Breast epithelium (tissue), 4 donors: ENCODE results near the gene ATAD3B. TPM values are rescaled to one million over a fixed set of nuclear protein-coding genes. Genes with fewer than 3 reads are reported as not detected.

Source experiments
- DNase-seq, 2 donors: peaks; one replicate each; pipeline ENCODE4 v3.0.0-alpha.2; 2019; ENCODE audit warnings: low spot score in 2 of 2
- H3K27ac ChIP-seq, 2 donors: fragments of 200-600 bp; sonication (generic) in 1 of 2; one replicate each; pipeline ENCODE4 v1.5.1; 2016 to 2019; ENCODE audit warnings: mild to moderate bottlenecking in 1 of 2
- H3K27me3 ChIP-seq, 2 donors: fragments of 200-600 bp; sonication (generic) in 1 of 2; one replicate each; pipeline versions ENCODE4 v1.5.1 to v1.6.0; 2017 to 2019; ENCODE audit warnings: control low read depth in 1 of 2, mild to moderate bottlenecking in 1 of 2
- H3K36me3 ChIP-seq: fragments of 200-600 bp; one replicate; pipeline ENCODE4 v1.5.1; 2019
- H3K4me1 ChIP-seq, 2 donors: fragments of 200-600 bp; sonication (generic); one replicate each; pipeline ENCODE4 v1.5.1; 2016 to 2019; ENCODE audit warnings: control low read depth in 1 of 2
- H3K4me3 ChIP-seq, 3 donors: fragments of 200-600 bp; sonication (generic); 1 replicate in 2 of 3; 2 replicates in 1 of 3; pipeline ENCODE4 v1.5.1; 2016 to 2019; ENCODE audit warnings: mild to moderate bottlenecking in 3 of 3, moderate library complexity in 2 of 3
- H3K9me3 ChIP-seq, 2 donors: fragments of 200-600 bp; sonication (generic) in 1 of 2; one replicate each; pipeline ENCODE4 v1.5.1; 2016 to 2019; ENCODE audit warnings: control low read depth in 1 of 2
- CTCF ChIP-seq, 3 donors: fragments of 450-650 bp; IDR thresholded peaks; one replicate each; pipeline ENCODE4 v1.5.1; 2016 to 2017; ENCODE audit warnings: antibody characterized with exemption in 3 of 3, mild to moderate bottlenecking in 3 of 3, moderate library complexity in 3 of 3
- POLR2A ChIP-seq: fragments of 450-650 bp; IDR thresholded peaks from one replicate; pipeline ENCODE4 v1.6.1; 2016; ENCODE audit warnings: antibody characterized with exemption, mild to moderate bottlenecking, moderate library complexity
- POLR2AphosphoS5 ChIP-seq, 3 donors: sonication (generic); formaldehyde crosslinking; IDR thresholded peaks; one replicate each; pipeline ENCODE4 v1.6.1; 2017; ENCODE audit warnings: antibody characterized with exemption in 3 of 3
- intact Hi-C: fragments of 100-400 bp; cut with DNase I; formaldehyde crosslinking; loops from one replicate; pipeline ENCODE4 v1.15.1; 2023; ENCODE audit warnings: low total_unique reads
- total RNA-seq, 3 donors: library from RNA; depleted of rRNA; stranded (reverse); fragments of >200 nt; gene quantifications; one replicate each; pipeline ENCODE4 v1.1.0, GENCODE V29; 2016

ATAD3B gene
- total RNA-seq, 3 donors from 2014 or later: 9.9 to 22.9 (median 22.4) TPM

GRCh38 chr1:1434824-1435105 is 36.8 kb upstream of the ATAD3B start:
- Histone ChIP-seq H3K4me1 (peaks cover 43 to 64% of the 10 kb centered on the region in 2 donors), H3K36me3 (no peaks in the 10 kb centered on the region), H3K27me3 (no peaks in the 10 kb centered on the region), H3K4me3 (peak overlapping the region; percentile 48 to 86 (median 63)), H3K9me3 (no peaks in the 10 kb centered on the region), H3K27ac (peak overlapping the region; percentile 95 to 99)
- no peak for TF ChIP-seq POLR2AphosphoS5 (IDR thresholded peaks at IDR 0.05)
- no peak for TF ChIP-seq POLR2A
- no peak for TF ChIP-seq CTCF (IDR thresholded peaks at IDR 0.05)
- no peak for DNase-seq
- intact Hi-C loops: no loop called here

- DNase-seq: peak in 1 of 2 donors; percentile 62
- Histone ChIP-seq H3K36me3 (no peaks in the 10 kb centered on the region), H3K4me3 (peak within 1 kb of the TSS; percentile 48 to 86 (median 63)), H3K27ac (peak within 1 kb of the TSS; percentile 95 to 99), H3K9me3 (no peaks in the 10 kb centered on the region), H3K27me3 (no peaks in the 10 kb centered on the region), H3K4me1 (peaks cover 39 to 58% of the 10 kb centered on the region in 2 donors)
- TF ChIP-seq POLR2A: no peak
- intact Hi-C loops: no loop called here
These were observed 36.3 kb upstream of the ATAD3B start, which contains the start of gene VWA1 for GRCh38 chr1:1435106-1435903. Gene VWA1 (plus strand): TSS chr1:1435690. CDS start chr1:1435749, 59 bp downstream.

DNA sequence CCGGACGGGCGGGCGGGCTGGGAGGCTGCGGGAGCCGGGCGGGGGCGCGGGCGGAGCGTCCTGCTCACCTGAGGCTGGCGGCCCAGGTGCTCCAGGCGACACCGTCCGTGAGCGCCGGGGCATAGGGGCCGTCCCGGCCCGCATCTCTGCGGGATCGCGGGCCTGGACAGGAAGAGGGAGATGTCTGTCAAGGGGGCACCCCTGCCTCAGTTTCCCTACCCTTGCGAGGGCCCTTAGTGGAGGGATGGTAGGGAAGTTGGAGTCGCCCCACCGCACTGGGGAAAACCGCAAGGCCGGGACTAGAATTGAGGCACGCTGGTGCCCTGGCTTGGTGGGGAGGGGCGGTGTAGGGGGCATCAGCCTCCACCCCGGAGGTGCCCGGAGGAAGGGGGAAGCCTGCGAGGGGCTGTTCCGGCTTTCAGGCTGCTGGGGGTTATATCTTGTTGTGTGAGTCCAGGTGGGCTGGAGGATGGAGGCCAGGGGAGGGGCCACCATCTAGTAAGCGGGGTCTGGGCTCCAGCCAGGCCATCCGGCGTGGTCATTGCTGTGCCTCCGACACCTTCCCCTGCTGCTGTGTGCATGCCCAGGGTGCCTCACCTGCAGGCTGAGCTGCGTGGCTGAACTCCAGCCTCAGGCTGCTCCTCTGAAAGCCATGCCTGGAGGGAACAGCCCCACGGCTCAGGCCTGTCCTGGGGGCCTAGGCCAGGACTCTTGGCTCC is 35.5 kb upstream of the ATAD3B start:
- no peaks in the 10 kb centered on the region for H3K27me3 ChIP-seq
- H3K4me1 ChIP-seq: peaks cover 32 to 55% of the 10 kb centered on the region in 2 donors
- TF ChIP-seq POLR2AphosphoS5 (IDR thresholded peaks at IDR 0.05): no peak
- TF ChIP-seq POLR2A: no peak
- no peak for TF ChIP-seq CTCF (IDR thresholded peaks at IDR 0.05)
- DNase-seq: no peak
- H3K9me3 ChIP-seq: no peaks in the 10 kb centered on the region
- H3K27ac ChIP-seq: peak overlapping the region; percentile 95 to 99
- peak overlapping the region; percentile 48 to 86 (median 63) for H3K4me3 ChIP-seq
- H3K36me3 ChIP-seq: no peaks in the 10 kb centered on the region
- intact Hi-C loops: no loop called here

DNA sequence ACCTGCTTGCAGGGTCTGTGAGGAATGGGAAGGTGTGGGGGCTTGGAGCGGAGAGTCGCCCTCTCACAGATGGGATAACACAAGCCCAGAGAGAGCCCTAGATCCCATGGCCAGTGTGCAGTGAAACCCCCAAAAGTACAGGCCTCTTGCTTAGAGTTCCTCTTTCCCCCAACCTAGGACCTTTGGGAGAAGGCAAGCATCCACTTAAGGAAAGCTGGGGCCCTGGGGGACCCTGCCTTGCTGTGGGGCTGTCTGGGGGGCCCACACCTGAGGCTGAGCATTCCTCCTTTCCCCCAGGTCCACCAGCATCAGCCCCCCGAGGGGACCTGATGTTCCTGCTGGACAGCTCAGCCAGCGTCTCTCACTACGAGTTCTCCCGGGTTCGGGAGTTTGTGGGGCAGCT is 34.9 kb upstream of the ATAD3B start:
- Histone ChIP-seq H3K27ac (peak overlapping the region in 1 of 2 donors; percentile 99), H3K36me3 (no peaks in the 10 kb centered on the region), H3K9me3 (no peaks in the 10 kb centered on the region), H3K4me1 (peaks cover 27 to 51% of the 10 kb centered on the region in 2 donors), H3K4me3 (peak overlapping the region; percentile 48 to 86 (median 63)), H3K27me3 (no peaks in the 10 kb centered on the region)
- no peak for DNase-seq
- intact Hi-C loops: no loop called here
- no peak for TF ChIP-seq CTCF (IDR thresholded peaks at IDR 0.05)
- no peak for TF ChIP-seq POLR2AphosphoS5 (IDR thresholded peaks at IDR 0.05)

- no peak for DNase-seq
- intact Hi-C loops: no loop called here
- Histone ChIP-seq H3K4me3 (peak overlapping the region; percentile 48 to 86 (median 63)), H3K9me3 (no peaks in the 10 kb centered on the region), H3K4me1 (peaks cover 20 to 45% of the 10 kb centered on the region in 2 donors), H3K36me3 (no peaks in the 10 kb centered on the region), H3K27ac (no peak overlapping the region), H3K27me3 (no peaks in the 10 kb centered on the region)
- TF ChIP-seq POLR2A (no peak), CTCF (IDR thresholded peaks at IDR 0.05) (no peak), POLR2AphosphoS5 (IDR thresholded peaks at IDR 0.05) (no peak)
These were observed 34.3 kb upstream of the ATAD3B start for GRCh38 chr1:1437033-1437903.
